HG02943 (cell line): ENCODE results near the gene PELI2.

Source experiments
- ATAC-seq: cut with Tn5 transposase; IDR thresholded peaks from one replicate; pipeline ENCODE4 v1.9.1; 2021; ENCODE audit warnings: mild to moderate bottlenecking, low read depth, moderate library complexity; ENCODE audit not compliant: unreplicated experiment

Gene PELI2

GRCh38 chr14:56284641-56285040 is 166.4 kb downstream of the PELI2 start:
- no peak for ATAC-seq

GRCh38 chr14:56289155-56289554 is 170.9 kb downstream of the PELI2 start:
- no peak for ATAC-seq

- ATAC-seq: no peak
These were observed 172.0 kb downstream of the PELI2 start for GRCh38 chr14:56290195-56290594.

GRCh38 chr14:56292970-56293369 is 174.8 kb downstream of the PELI2 start:
- ATAC-seq: no peak

GRCh38 chr14:56293506-56293905 is 175.3 kb downstream of the PELI2 start:
- ATAC-seq: no peak

- no peak for ATAC-seq
These were observed 175.9 kb downstream of the PELI2 start for GRCh38 chr14:56294128-56294527.

GRCh38 chr14:56295743-56296142 is 177.5 kb downstream of the PELI2 start:
- no peak for ATAC-seq

GRCh38 chr14:56297449-56297848 is 179.2 kb downstream of the PELI2 start:
- no peak for ATAC-seq

- ATAC-seq: no peak
These were observed 181.2 kb downstream of the PELI2 start for GRCh38 chr14:56299306-56299984.

GRCh38 chr14:56300495-56300894 is 182.3 kb downstream of the PELI2 start:
- ATAC-seq: no peak

GRCh38 chr14:56304456-56304855 is 186.2 kb downstream of the PELI2 start:
- ATAC-seq: no peak

GRCh38 chr14:56309198-56309597 is 191.0 kb downstream of the PELI2 start:
- ATAC-seq: no peak

GRCh38 chr14:56310643-56311042 is 192.4 kb downstream of the PELI2 start:
- no peak for ATAC-seq

GRCh38 chr14:56313789-56314188 is 195.6 kb downstream of the PELI2 start:
- no peak for ATAC-seq

- ATAC-seq: no peak
These were observed 200.3 kb downstream of the PELI2 start for GRCh38 chr14:56318393-56319115.

GRCh38 chr14:56321861-56322260 is 203.7 kb downstream of the PELI2 start:
- no peak for ATAC-seq

GRCh38 chr14:56322531-56322930 is 204.3 kb downstream of the PELI2 start:
- ATAC-seq: no peak

GRCh38 chr14:56324454-56324853 is 206.2 kb downstream of the PELI2 start:
- no peak for ATAC-seq

- ATAC-seq: no peak
These were observed 206.9 kb downstream of the PELI2 start for GRCh38 chr14:56324856-56325699.

GRCh38 chr14:56328021-56328420 is 209.8 kb downstream of the PELI2 start:
- no peak for ATAC-seq

GRCh38 chr14:56331592-56332216 is 213.5 kb downstream of the PELI2 start:
- no peak for ATAC-seq
